Embryonic facial prominence (tissue), 1 donor: ENCODE results near the gene CENPVL1.
"Not testable (repeated sequence)": the region's sequence is repeated elsewhere in the genome, so short reads cannot be mapped to it uniquely, and the experiment has no call there.

ENCODE experiments used
- DNase-seq: peaks from one replicate; pipeline ENCODE4 v3.0.0-alpha.2; 2016; ENCODE audit errors: extremely low spot score

CENPVL1 gene

GRCh38 chrX:51710277-51711164 lies at the start of gene CENPVL1:
CENPVL1 (plus strand) TSS chrX:51710512; CDS start chrX:51710512, 0 bp downstream.
- DNase-seq: not testable (repeated sequence)

DNA sequence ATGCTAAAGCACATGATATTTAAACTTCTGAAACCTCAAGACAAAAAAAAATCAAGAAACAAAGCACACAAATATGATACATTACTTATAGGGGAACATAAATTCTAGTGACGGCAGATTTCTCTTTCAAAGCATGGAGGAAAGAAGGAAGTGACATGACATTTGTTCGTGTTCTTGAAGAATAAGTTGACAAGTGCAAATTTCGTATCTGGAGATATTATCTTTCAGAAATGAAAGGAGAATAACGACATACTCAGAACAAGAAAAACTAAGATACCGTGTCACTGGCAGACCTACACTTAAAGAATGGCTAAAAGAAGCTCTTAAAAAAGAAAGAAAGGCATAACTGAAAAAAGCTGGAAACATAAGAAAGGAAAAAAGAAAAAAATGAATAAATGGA lies 44.3 kb upstream of the CENPVL1 start:
- no peak for DNase-seq

GRCh38 chrX:51679689-51680433 lies 30.5 kb upstream of the CENPVL1 start:
- DNase-seq: not testable (repeated sequence)

GRCh38 chrX:51681808-51682719 lies 28.2 kb upstream of the CENPVL1 start:
- DNase-seq: not testable (repeated sequence)

- not testable (repeated sequence) for DNase-seq
Measured at GRCh38 chrX:51682720-51683062, 27.6 kb upstream of the CENPVL1 start, which contains the start of gene CENPVL2. CENPVL2 (minus strand) TSS chrX:51682831; CDS start chrX:51682831, 0 bp downstream.

DNA sequence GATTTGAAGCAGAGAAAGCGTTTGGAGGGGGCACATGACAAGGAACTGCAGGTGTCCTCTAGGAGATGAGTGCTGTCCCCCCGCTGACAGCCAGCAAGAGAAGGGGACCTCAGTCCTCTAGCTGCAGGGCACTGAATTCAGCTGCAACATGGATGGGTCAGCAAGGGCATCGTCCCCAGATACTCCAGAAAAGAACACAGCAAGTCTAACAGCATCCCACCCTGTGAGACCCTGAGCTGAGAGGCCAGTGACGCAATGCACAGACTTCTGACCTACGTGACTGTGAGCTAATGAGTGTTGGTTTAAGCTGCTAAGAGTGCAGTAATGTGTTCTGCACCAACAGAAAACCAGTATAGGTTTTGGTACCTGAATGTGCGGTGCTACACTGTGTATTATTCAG lies 16.1 kb upstream of the CENPVL1 start:
- DNase-seq: no peak

- no peak for DNase-seq
Measured at GRCh38 chrX:51697397-51697796, 12.9 kb upstream of the CENPVL1 start.

DNA sequence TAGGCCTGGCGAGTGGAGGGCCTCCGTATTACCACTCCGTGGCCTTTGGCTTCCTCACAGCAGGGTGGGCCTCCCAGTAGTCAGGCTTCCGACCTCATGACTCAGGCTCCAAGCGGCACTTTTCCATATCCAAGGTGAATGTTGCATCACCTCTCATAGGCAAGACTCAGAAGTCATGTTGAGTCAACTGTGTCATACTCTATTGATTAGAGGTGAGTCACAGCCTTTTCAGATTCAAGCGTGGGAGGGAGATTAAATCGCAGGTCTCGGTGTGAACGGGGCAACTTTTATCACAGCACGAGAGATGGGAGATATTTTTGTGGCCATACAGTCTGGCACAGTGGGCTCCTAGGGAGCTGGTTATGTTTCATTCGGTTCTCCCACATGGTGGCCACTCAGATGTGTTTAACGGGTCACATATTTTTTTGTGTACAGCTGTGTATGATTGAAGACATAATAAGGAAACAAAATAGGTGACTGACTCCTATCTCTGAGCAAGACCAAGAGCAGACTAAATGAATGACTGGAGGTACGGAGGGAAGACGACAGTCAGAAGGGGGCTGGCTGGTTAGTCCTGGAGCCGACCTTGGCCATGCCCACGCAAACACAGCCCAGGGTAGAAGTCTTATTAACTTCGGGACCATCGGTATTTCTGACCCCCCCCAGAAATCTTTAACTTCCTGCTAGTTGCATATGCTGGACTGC lies 2.8 kb downstream of the CENPVL1 start:
- not testable (repeated sequence) for DNase-seq

GRCh38 chrX:51728202-51728601 lies 17.9 kb downstream of the CENPVL1 start:
- no peak for DNase-seq

DNA sequence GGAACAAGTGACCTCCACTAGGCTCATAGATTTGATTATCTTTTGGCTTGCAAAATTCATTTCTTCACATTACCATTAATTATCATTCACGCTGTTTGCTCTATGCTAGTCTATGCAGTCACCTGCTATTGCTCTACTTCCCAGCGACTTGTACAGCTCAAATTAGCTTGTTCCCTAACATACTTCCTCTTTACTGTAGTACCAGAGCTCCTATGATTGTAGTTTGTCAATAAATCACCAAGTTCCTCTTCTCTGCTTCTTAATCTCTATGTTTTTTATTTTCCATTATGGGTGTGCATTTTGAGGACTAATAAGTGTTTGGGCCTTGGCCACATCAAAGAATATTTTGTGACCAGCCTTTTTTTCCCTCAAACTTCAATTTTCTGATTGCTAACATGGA lies 26.8 kb downstream of the CENPVL1 start:
- DNase-seq: no peak

DNA sequence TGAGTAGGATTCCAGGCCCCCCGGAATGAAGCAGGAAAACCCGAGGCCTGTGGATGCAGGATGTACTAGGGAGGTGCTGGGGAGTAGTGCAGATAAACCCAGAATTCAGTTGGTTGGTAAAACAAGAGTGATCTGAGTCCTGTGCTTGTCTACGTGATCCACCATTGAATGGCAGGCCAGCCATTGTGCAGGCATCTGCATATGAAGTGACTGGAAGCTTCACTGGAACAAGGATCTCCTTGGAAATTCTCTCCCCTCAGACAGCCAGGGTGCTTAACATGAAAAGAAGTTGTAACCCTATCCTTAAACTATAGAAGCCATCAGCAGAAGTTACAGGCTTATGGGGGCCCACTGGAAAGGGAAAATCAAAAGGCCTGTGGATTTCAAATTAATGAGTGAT lies 32.3 kb downstream of the CENPVL1 start:
- DNase-seq: no peak

DNA sequence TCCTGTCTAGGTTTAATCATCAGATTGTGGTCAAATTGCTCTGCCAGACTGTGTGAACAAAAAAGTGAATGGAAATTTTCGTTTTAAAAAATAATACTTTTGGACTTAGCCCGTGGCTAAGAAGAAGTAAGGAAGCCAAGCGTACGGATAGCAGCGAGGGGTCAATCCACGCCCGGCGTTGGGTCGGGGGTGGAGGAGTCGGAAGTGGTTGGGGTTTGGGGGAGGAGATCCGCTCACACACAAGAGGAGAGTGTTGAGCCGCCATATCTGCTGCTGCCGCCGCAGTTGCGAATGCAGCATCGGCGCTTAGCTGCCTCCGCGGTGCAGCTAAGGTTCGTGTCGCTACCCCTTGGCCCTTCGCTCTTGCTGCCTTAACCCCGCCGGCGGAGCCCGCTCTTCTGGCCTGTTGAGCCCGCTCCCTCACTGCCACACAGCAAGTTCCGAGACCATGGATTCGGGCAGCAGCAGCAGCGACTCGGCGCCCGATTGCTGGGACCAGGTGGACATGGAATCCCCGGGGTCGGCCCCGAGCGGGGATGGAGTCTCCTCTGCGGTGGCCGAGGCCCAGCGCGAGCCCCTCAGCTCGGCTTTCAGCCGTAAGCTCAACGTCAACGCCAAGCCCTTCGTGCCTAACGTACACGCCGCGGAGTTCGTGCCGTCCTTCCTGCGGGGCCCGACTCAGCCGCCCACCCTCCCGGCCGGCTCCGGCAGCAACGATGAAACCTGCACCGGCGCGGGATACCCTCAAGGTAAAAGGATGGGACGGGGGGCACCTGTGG lies 33.1 kb downstream of the CENPVL1 start, which contains the start of gene GSPT2:
Gene GSPT2, plus strand, starts transcription at position 264 of the 779 bp plus-strand sequence. Its CDS starts 185 bp downstream, at position 449.
- peak; percentile 40 for DNase-seq

GRCh38 chrX:51747671-51748070 lies 37.4 kb downstream of the CENPVL1 start:
- no peak for DNase-seq

- no peak for DNase-seq
Measured at GRCh38 chrX:51759055-51759839, 48.9 kb downstream of the CENPVL1 start.

DNA sequence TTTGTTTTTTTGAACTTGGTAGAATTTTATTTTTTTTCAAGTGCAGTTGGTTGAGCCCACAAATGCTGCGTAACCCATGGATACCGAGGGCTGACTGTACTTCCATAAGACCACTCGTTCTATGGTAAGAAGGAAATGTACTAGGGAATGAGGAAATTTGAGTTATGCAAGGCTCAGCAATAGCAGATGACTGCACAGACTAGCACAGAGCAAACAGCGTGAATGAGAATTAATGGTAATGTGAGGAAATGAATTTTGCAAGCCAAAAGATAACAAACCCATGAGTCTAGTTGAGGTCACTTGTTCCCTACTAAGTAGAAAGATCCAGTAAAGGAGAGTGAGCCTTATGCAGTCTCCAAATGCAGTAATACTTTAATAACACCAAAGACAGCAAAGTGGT lies 50.3 kb downstream of the CENPVL1 start:
- DNase-seq: no peak
